NT2/D1 (cell line): ENCODE results near the gene PITHD1.

Experiments used
- DNase-seq: peaks from one replicate; pipeline ENCODE4 v3.0.0-alpha.2; 2011; ENCODE audit warnings: low read depth, low spot score
- H3K27me3 ChIP-seq: 2 replicates; pipeline ENCODE4 v1.6.0; 2011; ENCODE audit warnings: mild to moderate bottlenecking; ENCODE audit not compliant: insufficient read length, insufficient read depth
- H3K36me3 ChIP-seq: 2 replicates; pipeline ENCODE4 v1.6.1; 2011; ENCODE audit warnings: mild to moderate bottlenecking, low read length, mixed read lengths; ENCODE audit not compliant: insufficient read depth, insufficient read length
- H3K4me1 ChIP-seq: 2 replicates; pipeline ENCODE4 v1.5.1; 2011; ENCODE audit not compliant: insufficient read depth, insufficient read length
- H3K4me3 ChIP-seq: 2 replicates; pipeline ENCODE4 v1.5.1; 2011; ENCODE audit warnings: low read depth; ENCODE audit not compliant: insufficient read length
- H3K9ac ChIP-seq: 2 replicates; pipeline ENCODE4 v1.6.0; 2011; ENCODE audit warnings: low read depth; ENCODE audit not compliant: insufficient read length
- H3K9me3 ChIP-seq: 2 replicates; pipeline ENCODE4 v1.5.1; 2011; ENCODE audit warnings: mild to moderate bottlenecking, low read length; ENCODE audit not compliant: insufficient read depth
- SUZ12 ChIP-seq: IDR thresholded peaks from 2 replicates; pipeline ENCODE4 v1.6.1; 2011; ENCODE audit not compliant: insufficient read length, insufficient read depth; ENCODE audit errors: extremely low read depth
- YY1 ChIP-seq: IDR thresholded peaks from 2 replicates; pipeline ENCODE4 v1.6.1; 2011; ENCODE audit not compliant: insufficient read length, insufficient read depth
- ZNF274 ChIP-seq: IDR thresholded peaks from 2 replicates; pipeline ENCODE4 v1.6.1; 2011; ENCODE audit warnings: mild to moderate bottlenecking, low read depth, low read length

The PITHD1 gene

DNA sequence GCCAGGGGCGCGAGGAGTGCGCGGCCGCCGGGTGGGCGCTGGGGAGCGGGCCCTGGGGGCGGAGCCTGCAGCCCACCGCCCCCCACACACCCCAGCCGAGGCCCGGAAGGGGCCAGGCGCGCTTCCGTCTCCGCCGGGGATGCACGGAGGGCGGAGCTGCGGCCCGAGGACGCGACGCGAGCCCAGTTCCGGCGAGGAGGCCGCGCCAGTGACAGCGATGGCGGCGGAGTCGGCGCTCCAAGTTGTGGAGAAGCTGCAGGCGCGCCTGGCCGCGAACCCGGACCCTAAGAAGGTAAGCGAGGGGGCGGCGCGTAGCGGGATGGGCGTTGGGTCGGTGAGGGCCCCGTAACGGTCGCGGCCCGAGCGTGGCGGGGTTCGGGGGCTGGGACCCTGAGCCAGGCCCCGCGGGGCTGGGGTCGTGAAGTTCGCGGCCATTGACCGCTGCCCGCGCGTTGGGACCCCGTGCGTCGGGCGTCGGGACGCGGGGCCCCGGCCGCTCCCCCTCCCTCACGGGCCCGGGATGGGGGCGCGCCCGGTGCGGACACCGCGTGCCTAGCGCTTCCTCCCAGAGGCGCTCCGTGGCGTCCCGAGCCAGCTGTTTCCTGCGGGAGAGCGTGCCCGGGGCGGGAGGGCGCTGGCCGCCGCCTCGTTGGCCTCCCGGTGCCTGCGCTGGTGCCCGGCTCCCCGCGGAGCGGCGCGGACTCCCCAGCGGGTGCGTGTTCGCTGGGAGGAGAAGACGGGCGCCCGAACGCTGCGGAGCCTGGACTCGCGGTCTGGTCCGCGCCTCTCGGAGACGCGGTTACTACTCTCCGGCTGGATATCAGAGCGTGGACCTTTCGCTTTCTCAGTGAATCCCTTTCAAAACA is 34.7 kb upstream of the PITHD1 start, which contains the start of gene ELOA:
TSS of gene ELOA (plus strand) at position 185 of the 866 bp plus-strand sequence. CDS start at position 218, 33 bp downstream.
- no peaks in the 10 kb centered on the region for H3K4me1 ChIP-seq
- peak; percentile 57 for DNase-seq

DNA sequence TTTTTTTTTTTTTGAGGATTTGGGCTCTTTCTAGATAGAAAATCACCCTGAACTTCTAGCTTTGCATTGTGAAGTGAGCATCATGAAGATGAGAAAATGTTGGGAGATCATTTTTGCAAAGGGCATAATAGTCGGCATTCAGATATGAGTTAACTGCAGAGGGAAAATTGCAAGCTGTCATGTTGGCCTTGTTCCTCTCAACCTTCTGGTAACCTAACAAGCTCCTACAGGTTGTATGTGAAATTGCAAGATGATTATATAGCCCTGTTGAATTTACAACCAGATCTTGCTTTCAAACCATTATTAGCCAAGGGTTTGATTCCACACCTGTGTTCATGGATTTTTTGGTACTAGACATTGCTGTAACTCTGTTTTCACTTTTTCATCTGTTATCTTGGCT is 32.7 kb upstream of the PITHD1 start:
- DNase-seq, result no peak
- TF ChIP-seq SUZ12 (no peak), YY1 (no peak), ZNF274 (no peak)
- Histone ChIP-seq H3K9me3 (no peaks in the 10 kb centered on the region), H3K4me1 (no peaks in the 10 kb centered on the region), H3K4me3 (no peak overlapping the region), H3K9ac (no peak overlapping the region), H3K27me3 (no peaks in the 10 kb centered on the region), H3K36me3 (peaks cover 32% of the 10 kb centered on the region)

More for the DNA sequence above, 34.7 kb upstream of the PITHD1 start, which contains the start of gene ELOA:
- Histone ChIP-seq H3K9me3 (no peaks in the 10 kb centered on the region), H3K36me3 (peaks cover 21% of the 10 kb centered on the region), H3K9ac (peak within 1 kb of the TSS; percentile 92), H3K4me3 (peak within 1 kb of the TSS; percentile 86), H3K27me3 (no peaks in the 10 kb centered on the region)
- TF ChIP-seq YY1 (no peak), ZNF274 (no peak), SUZ12 (no peak)

DNA sequence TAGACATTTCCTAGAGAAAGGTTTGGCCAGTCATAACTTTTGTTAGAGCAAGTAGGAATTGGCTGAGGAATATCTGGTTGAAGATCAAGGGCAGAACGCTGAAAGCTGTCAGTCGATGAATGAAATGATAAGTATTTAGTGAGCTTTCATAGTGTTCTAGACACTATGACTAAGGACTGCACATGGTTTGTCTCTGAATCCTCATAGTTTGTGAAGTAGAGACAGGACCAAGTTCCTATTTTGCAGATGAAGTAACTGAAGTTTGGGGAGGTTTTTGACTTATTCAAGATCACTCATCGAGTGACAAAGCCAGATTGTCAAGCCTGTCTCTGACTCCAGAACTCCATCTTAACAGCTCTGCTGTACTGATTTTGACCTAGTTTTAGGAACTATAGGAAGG is 30.2 kb upstream of the PITHD1 start:
- no peaks in the 10 kb centered on the region for H3K27me3 ChIP-seq
- no peak overlapping the region for H3K4me3 ChIP-seq
- H3K36me3 ChIP-seq, result peaks cover 55% of the 10 kb centered on the region
- TF ChIP-seq ZNF274 (no peak), SUZ12 (no peak), YY1 (no peak)
- DNase-seq, result no peak
- H3K4me1 ChIP-seq, result no peaks in the 10 kb centered on the region
- no peaks in the 10 kb centered on the region for H3K9me3 ChIP-seq
- H3K9ac ChIP-seq, result no peak overlapping the region

DNA sequence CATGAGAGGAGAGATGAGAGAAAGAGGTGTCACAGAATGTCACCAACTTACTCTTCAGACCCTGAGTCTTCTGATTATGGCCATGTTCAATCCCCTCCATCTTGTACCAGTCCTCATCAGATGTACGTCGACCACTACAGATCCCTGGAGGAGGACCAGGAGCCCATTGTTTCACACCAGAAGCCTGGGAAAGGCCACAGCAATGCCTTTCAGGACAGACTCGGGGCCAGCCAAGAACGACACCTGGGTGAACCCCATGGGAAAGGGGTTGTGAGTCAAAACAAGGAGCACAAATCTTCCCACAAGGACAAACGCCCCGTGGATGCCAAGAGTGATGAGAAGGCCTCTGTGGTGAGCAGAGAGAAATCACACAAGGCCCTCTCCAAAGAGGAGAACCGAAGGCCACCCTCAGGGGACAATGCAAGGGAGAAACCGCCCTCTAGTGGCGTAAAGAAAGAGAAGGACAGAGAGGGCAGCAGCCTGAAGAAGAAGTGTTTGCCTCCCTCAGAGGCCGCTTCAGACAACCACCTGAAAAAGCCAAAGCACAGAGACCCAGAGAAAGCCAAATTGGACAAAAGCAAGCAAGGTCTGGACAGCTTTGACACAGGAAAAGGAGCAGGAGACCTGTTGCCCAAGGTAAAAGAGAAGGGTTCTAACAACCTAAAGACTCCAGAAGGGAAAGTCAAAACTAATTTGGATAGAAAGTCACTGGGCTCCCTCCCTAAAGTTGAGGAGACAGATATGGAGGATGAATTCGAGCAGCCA is 27.0 kb upstream of the PITHD1 start:
- TF ChIP-seq SUZ12, result no peak
- peak; percentile 16 for DNase-seq
- no peaks in the 10 kb centered on the region for H3K27me3 ChIP-seq
- no peaks in the 10 kb centered on the region for H3K9me3 ChIP-seq
- no peak overlapping the region for H3K9ac ChIP-seq
- no peaks in the 10 kb centered on the region for H3K4me1 ChIP-seq
- H3K36me3 ChIP-seq, result peaks cover 84% of the 10 kb centered on the region
- H3K4me3 ChIP-seq, result no peak overlapping the region

DNA sequence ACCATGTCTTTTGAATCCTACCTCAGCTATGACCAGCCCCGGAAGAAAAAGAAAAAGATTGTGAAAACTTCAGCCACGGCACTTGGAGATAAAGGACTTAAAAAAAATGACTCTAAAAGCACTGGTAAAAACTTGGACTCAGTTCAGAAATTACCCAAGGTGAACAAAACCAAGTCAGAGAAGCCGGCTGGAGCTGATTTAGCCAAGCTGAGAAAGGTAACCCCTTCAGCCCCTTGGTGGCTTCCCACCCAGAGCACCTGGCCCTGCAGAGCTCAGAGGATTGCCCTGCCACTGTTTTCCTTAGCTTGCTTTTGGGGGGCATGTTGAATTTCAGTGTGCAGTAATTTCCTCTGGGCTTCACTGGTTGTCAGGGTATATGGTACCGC is 26.4 kb upstream of the PITHD1 start:
- no peak for TF ChIP-seq YY1
- no peak for TF ChIP-seq ZNF274
- TF ChIP-seq SUZ12, result no peak
- Histone ChIP-seq H3K9me3 (no peaks in the 10 kb centered on the region), H3K4me1 (no peaks in the 10 kb centered on the region), H3K4me3 (no peak overlapping the region), H3K9ac (no peak overlapping the region), H3K27me3 (no peaks in the 10 kb centered on the region), H3K36me3 (peaks cover 86% of the 10 kb centered on the region)
- no peak for DNase-seq

DNA sequence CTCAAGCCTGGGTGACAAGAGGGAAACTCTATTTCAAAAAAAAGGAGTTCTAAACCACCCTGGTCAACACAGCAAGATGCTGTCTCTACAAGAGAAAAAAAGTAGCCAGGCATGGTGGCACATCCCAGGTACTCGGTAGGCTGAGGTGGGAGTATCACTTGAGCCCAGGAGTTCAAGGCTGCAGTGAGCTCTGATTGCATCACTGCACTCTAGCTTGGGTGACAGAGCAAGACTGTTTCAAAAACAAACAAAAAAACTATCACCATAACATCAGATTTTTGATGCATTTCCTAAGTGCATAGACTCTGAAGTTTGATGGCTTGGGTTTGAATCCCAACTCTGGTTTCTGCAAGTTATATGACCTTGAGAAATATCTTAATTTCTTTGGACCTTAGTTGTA is 25.3 kb upstream of the PITHD1 start:
- H3K36me3 ChIP-seq, result peaks cover 84% of the 10 kb centered on the region
- no peaks in the 10 kb centered on the region for H3K9me3 ChIP-seq
- H3K4me1 ChIP-seq, result no peaks in the 10 kb centered on the region
- H3K27me3 ChIP-seq, result no peaks in the 10 kb centered on the region
- H3K9ac ChIP-seq, result no peak overlapping the region
- TF ChIP-seq ZNF274 (no peak), YY1 (no peak), SUZ12 (no peak)
- no peak overlapping the region for H3K4me3 ChIP-seq
- no peak for DNase-seq

DNA sequence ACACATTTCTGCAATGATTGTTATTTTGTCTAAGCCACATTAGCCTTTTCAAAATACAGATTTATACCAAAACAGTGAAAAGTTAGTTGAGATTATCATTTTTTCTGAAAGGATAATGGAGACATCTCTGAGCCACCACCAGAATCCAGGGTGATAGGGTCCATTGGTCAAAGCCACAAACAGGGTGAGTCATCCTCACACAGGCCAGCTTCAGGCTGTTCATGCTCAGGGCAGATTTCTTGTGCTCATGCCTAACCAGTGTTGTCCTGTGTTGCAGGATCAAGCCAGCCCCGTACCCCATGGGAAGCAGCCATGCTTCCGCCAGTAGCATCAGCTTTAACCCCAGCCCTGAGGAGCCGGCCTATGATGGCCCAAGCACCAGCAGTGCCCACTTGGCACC is 21.5 kb upstream of the PITHD1 start:
- no peak for DNase-seq
- peaks cover 91% of the 10 kb centered on the region for H3K36me3 ChIP-seq

More for the DNA sequence above, 21.5 kb upstream of the PITHD1 start:
- Histone ChIP-seq H3K9ac (no peak overlapping the region), H3K4me3 (no peak overlapping the region), H3K27me3 (no peaks in the 10 kb centered on the region), H3K4me1 (peaks cover 3% of the 10 kb centered on the region), H3K9me3 (no peaks in the 10 kb centered on the region)
- TF ChIP-seq YY1 (no peak), ZNF274 (no peak), SUZ12 (no peak)
